ENCODE measurements around the gene EML1.

EML1 gene

GRCh38 chr14:99800781-99801180 is 7.6 kb downstream of the EML1 start:
- DNase-seq (ENCODE audit: low read depth): no peak
- no peak overlapping the region for H3K4me3 ChIP-seq (ENCODE audit: low read depth, low read length)
- TF ChIP-seq POLR2A (IDR thresholded peaks at IDR 0.05; ENCODE audit: extremely low read depth, insufficient read length): no peak
- TF ChIP-seq MYC (IDR thresholded peaks at IDR 0.05; ENCODE audit: low read depth, low read length): no peak
- no peak for TF ChIP-seq CTCF (IDR thresholded peaks at IDR 0.05; ENCODE audit: low read depth, low read length)
- TF ChIP-seq MAX (IDR thresholded peaks at IDR 0.05; ENCODE audit: low read depth, low read length): no peak

- no peak for DNase-seq (ENCODE audit: low read depth)
These were observed 9.3 kb downstream of the EML1 start for GRCh38 chr14:99802301-99803105.

GRCh38 chr14:99803106-99803775 is 10.0 kb downstream of the EML1 start:
- TF ChIP-seq CTCF (IDR thresholded peaks at IDR 0.05; ENCODE audit: low read depth, low read length) (no peak), POLR2A (IDR thresholded peaks at IDR 0.05; ENCODE audit: extremely low read depth, insufficient read length) (no peak), MAX (IDR thresholded peaks at IDR 0.05; ENCODE audit: low read depth, low read length) (no peak), MYC (IDR thresholded peaks at IDR 0.05; ENCODE audit: low read depth, low read length) (no peak)
- no peak for DNase-seq (ENCODE audit: low read depth)
- no peak overlapping the region for H3K4me3 ChIP-seq (ENCODE audit: low read depth, low read length)

More at GRCh38 chr14:99802301-99803105, 9.3 kb downstream of the EML1 start:
- TF ChIP-seq CTCF (IDR thresholded peaks at IDR 0.05; ENCODE audit: low read depth, low read length) (no peak), MAX (IDR thresholded peaks at IDR 0.05; ENCODE audit: low read depth, low read length) (no peak), POLR2A (IDR thresholded peaks at IDR 0.05; ENCODE audit: extremely low read depth, insufficient read length) (no peak), MYC (IDR thresholded peaks at IDR 0.05; ENCODE audit: low read depth, low read length) (no peak)
- H3K4me3 ChIP-seq (ENCODE audit: low read depth, low read length): no peak overlapping the region

- no peak overlapping the region for H3K4me3 ChIP-seq (ENCODE audit: low read depth, low read length)
- DNase-seq (ENCODE audit: low read depth): no peak
- TF ChIP-seq POLR2A (IDR thresholded peaks at IDR 0.05; ENCODE audit: extremely low read depth, insufficient read length): no peak
- TF ChIP-seq CTCF (IDR thresholded peaks at IDR 0.05; ENCODE audit: low read depth, low read length): no peak
- TF ChIP-seq MAX (IDR thresholded peaks at IDR 0.05; ENCODE audit: low read depth, low read length): no peak
- TF ChIP-seq MYC (IDR thresholded peaks at IDR 0.05; ENCODE audit: low read depth, low read length): no peak
These were observed 10.6 kb downstream of the EML1 start for GRCh38 chr14:99803803-99804202.

GRCh38 chr14:99805757-99806439 is 12.7 kb downstream of the EML1 start:
- no peak overlapping the region for H3K4me3 ChIP-seq (ENCODE audit: low read depth, low read length)
- no peak for TF ChIP-seq MAX (IDR thresholded peaks at IDR 0.05; ENCODE audit: low read depth, low read length)
- TF ChIP-seq CTCF (IDR thresholded peaks at IDR 0.05; ENCODE audit: low read depth, low read length): no peak
- TF ChIP-seq POLR2A (IDR thresholded peaks at IDR 0.05; ENCODE audit: extremely low read depth, insufficient read length): no peak
- TF ChIP-seq MYC (IDR thresholded peaks at IDR 0.05; ENCODE audit: low read depth, low read length): no peak
- no peak for DNase-seq (ENCODE audit: low read depth)

All from NB4 (cell line).